HFFc6 (cell line): ENCODE data around the gene RNPS1. TPM values are rescaled to one million over a fixed set of nuclear protein-coding genes. Genes with fewer than 3 reads are reported as not detected.

Experiments
- DNase-seq: peaks from one replicate; pipeline ENCODE4 v3.0.0-alpha.2; 2018
- H3K27ac Mint-ChIP-seq: 2 replicates; pipeline ENCODE4 v1.8.0; 2020; ENCODE audit warnings: mild to moderate bottlenecking, mixed read lengths
- H3K27me3 Mint-ChIP-seq: 2 replicates; pipeline ENCODE4 v1.8.0; 2021; ENCODE audit warnings: mild to moderate bottlenecking, moderate library complexity, mixed read lengths; ENCODE audit not compliant: insufficient read depth
- H3K36me3 Mint-ChIP-seq: 2 replicates; pipeline ENCODE4 v1.8.0; 2021; ENCODE audit warnings: low read depth, mixed read lengths
- H3K4me1 Mint-ChIP-seq: 2 replicates; pipeline ENCODE4 v1.8.0; 2020; ENCODE audit warnings: low read depth, mixed read lengths
- H3K4me3 Mint-ChIP-seq: 2 replicates; pipeline ENCODE4 v1.8.0; 2020; ENCODE audit warnings: mild to moderate bottlenecking, moderate library complexity, mixed read lengths
- H3K9me3 Mint-ChIP-seq: 2 replicates; pipeline ENCODE4 v1.8.0; 2020; ENCODE audit warnings: mild to moderate bottlenecking, mixed read lengths
- total RNA-seq, 6 experiments: library from RNA; stranded (reverse); fragmentation: NEBNext Ultra II Directional; extraction: Animal tissue kit (Norgen Biotek cat#: 25700); gene quantifications; 2 replicates in 1 of 6; 3 replicates in 5 of 6; pipeline ENCODE4 v1.2.3, GENCODE V29; 2021
- TF ChIP-seq, protein P1 (sequence below): fragments of 200-600 bp; sonication (generic); IDR thresholded peaks from 2 replicates; pipeline ENCODE4 v1.5.0; 2021; ENCODE audit warnings: antibody characterized with exemption, mild to moderate bottlenecking

The RNPS1 gene
- total RNA-seq, 6 experiments from 2014 or later, result 127 to 163 (median 140) TPM

DNA sequence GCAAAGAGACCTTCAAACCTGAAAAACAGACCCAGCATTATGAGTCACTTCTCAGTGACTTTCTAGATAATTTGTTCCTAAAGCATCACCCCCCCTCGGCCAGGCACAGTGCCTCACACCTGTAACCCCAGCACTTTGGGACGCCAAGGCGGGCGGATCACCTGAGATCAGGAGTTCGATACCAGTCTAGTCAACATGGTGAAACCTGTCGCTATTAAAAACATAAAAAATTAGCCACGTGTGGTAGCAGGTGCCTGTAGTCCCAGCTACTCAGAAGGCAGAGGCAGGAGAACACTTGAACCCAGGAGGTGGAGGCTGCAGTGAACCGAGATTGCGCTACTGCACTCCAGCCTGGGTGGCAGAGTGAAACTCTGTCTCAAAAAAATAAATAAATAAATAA is 24.3 kb upstream of the RNPS1 start:
- Mint-ChIP-seq H3K9me3 (no peaks in the 10 kb centered on the region), H3K27ac (no peak overlapping the region), H3K4me3 (no peak overlapping the region), H3K4me1 (no peaks in the 10 kb centered on the region), H3K36me3 (no peaks in the 10 kb centered on the region), H3K27me3 (peaks cover 8% of the 10 kb centered on the region)
- no peak for DNase-seq
- TF ChIP-seq, protein P1, sequence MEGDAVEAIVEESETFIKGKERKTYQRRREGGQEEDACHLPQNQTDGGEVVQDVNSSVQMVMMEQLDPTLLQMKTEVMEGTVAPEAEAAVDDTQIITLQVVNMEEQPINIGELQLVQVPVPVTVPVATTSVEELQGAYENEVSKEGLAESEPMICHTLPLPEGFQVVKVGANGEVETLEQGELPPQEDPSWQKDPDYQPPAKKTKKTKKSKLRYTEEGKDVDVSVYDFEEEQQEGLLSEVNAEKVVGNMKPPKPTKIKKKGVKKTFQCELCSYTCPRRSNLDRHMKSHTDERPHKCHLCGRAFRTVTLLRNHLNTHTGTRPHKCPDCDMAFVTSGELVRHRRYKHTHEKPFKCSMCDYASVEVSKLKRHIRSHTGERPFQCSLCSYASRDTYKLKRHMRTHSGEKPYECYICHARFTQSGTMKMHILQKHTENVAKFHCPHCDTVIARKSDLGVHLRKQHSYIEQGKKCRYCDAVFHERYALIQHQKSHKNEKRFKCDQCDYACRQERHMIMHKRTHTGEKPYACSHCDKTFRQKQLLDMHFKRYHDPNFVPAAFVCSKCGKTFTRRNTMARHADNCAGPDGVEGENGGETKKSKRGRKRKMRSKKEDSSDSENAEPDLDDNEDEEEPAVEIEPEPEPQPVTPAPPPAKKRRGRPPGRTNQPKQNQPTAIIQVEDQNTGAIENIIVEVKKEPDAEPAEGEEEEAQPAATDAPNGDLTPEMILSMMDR, result no peak

DNA sequence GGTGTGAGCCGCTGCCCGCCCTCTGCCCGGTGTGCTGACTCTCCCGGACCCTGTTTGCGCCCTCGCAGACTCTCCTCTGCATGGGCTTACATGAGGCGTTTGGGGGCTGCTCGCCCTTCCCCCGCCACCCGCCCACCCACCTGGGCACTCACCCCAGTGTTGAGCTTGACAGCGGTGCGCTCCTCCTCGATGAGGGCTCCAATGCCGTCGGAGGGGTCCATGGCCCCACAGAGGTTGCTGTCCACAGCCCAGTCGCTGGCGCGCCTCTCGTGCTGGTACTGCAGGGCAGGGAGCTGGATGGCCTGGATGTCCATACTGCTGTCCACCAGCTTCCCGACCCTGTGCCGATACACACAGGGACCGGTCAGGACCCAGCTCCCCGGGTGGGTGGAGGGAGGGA is 21.4 kb upstream of the RNPS1 start:
- Mint-ChIP-seq H3K9me3 (no peaks in the 10 kb centered on the region), H3K4me3 (no peak overlapping the region), H3K27ac (no peak overlapping the region), H3K4me1 (no peaks in the 10 kb centered on the region), H3K27me3 (peaks cover 6% of the 10 kb centered on the region), H3K36me3 (no peaks in the 10 kb centered on the region)
- TF ChIP-seq, protein P1, result no peak
- no peak for DNase-seq

DNA sequence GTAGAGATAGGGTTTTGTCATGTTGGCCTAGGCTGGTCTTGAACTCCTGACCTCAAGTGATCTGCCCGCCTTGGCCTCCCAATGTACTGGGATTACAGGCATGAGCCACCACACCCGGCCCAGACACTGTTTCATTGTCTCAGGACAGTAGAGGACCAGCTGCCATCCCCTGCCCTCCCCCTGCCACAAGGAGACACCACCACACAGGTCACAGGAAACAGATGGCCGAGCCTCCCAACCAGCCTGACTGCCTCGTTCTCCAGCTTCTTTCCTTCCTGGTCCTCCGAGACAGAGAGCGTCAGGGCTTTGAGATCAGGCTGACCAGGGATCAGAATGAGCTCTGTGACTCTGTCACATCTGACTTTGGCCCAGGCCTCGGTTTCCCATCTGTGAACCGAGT is 20.8 kb upstream of the RNPS1 start:
- no peaks in the 10 kb centered on the region for H3K9me3 Mint-ChIP-seq
- H3K4me3 Mint-ChIP-seq, result no peak overlapping the region
- H3K4me1 Mint-ChIP-seq, result no peaks in the 10 kb centered on the region
- H3K36me3 Mint-ChIP-seq, result no peaks in the 10 kb centered on the region
- no peak overlapping the region for H3K27ac Mint-ChIP-seq
- H3K27me3 Mint-ChIP-seq, result peaks cover 6% of the 10 kb centered on the region
- TF ChIP-seq, protein P1, result no peak
- DNase-seq, result no peak

DNA sequence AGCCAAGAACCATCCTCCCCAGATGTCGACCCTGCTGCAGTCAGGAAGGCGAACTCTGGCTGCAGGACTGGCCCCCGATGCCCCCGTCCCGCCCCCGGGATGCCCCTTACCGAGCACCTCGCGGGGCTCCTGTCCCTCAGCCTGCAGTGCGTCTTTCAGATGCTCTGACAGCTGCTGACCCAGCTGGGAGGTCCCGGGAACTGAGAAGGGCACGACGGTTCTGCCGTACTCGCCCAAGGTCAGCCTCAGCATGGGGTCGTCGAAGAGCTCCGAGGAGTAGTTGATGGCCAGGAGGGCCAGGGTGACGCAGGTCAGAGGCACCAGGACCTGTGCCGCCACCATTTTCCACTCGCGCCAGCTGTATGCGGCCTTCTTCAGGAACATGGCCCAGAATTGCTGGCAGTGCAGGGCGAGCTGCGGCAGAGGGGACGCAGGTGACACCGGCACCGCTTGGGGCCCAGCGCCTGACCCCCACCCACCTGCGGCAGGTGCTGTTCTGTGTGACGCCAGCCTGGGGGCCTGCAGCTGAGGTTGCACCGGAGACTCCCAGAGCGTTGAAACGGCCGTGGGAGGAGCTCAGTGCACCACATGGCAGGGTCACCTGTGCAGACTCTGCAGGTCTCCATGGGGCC is 20.1 kb upstream of the RNPS1 start:
- Mint-ChIP-seq H3K36me3 (no peaks in the 10 kb centered on the region), H3K27ac (no peak overlapping the region), H3K9me3 (no peaks in the 10 kb centered on the region), H3K4me3 (no peak overlapping the region), H3K27me3 (peaks cover 6% of the 10 kb centered on the region), H3K4me1 (no peaks in the 10 kb centered on the region)
- TF ChIP-seq, protein P1, result no peak
- DNase-seq, result no peak

DNA sequence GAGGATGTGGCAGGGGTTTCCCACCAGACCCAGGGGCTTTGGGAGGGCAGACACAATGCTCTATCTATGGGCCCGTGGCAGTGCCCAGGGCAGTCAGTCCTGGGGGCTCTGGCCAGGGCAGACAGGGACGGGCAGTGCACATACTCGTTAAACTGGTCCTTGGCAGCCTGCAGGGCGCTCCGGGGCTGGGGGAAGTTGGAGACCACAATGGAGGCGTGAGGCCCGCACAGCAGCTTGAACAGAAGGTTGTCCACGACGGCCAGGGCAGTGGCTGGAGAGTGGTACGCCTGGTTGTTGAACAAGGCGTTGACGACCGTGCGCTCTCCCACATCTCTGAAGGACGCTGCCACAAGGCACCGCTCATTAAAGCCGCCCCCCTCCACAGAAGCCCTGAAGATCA is 18.6 kb upstream of the RNPS1 start:
- H3K9me3 Mint-ChIP-seq, result no peaks in the 10 kb centered on the region
- no peaks in the 10 kb centered on the region for H3K4me1 Mint-ChIP-seq
- no peak overlapping the region for H3K27ac Mint-ChIP-seq
- DNase-seq, result no peak
- peaks cover 5% of the 10 kb centered on the region for H3K27me3 Mint-ChIP-seq
- no peak overlapping the region for H3K4me3 Mint-ChIP-seq
- H3K36me3 Mint-ChIP-seq, result no peaks in the 10 kb centered on the region
- TF ChIP-seq, protein P1, result no peak
